H9 (cell line): ENCODE data around the gene SLC17A5. TPM values are rescaled to one million over a fixed set of nuclear protein-coding genes. Genes with fewer than 3 reads are reported as not detected.

Experiments
- DNase-seq: peaks from one replicate; pipeline ENCODE4 v3.0.0-alpha.2; 2017
- H2AFZ ChIP-seq: one replicate; pipeline ENCODE4 v1.6.1; 2013; ENCODE audit warnings: mild to moderate bottlenecking, low read length, control low read depth, moderate library complexity
- H2AK5ac ChIP-seq: 2 replicates; pipeline ENCODE4 v1.6.1; 2013; ENCODE audit warnings: low read length, control low read depth, mixed read lengths; ENCODE audit not compliant: insufficient read length
- H2BK120ac ChIP-seq: one replicate; pipeline ENCODE4 v1.6.1; 2013; ENCODE audit warnings: low read depth, mild to moderate bottlenecking, low read length, control low read depth, inconsistent platforms; ENCODE audit not compliant: poor library complexity, severe bottlenecking
- H2BK12ac ChIP-seq: 2 replicates; pipeline ENCODE4 v1.6.1; 2013; ENCODE audit warnings: low read length, control low read depth, mixed read lengths, low read depth; ENCODE audit not compliant: insufficient read length
- H2BK15ac ChIP-seq: 2 replicates; pipeline ENCODE4 v1.6.1; 2013; ENCODE audit warnings: low read depth, low read length, control low read depth
- H2BK20ac ChIP-seq: one replicate; pipeline ENCODE4 v1.6.1; 2013; ENCODE audit warnings: low read depth, mild to moderate bottlenecking, low read length, control low read depth, inconsistent platforms; ENCODE audit not compliant: poor library complexity, severe bottlenecking
- H2BK5ac ChIP-seq: 2 replicates; pipeline ENCODE4 v1.6.1; 2013; ENCODE audit warnings: low read length, control low read depth, mixed read lengths; ENCODE audit not compliant: insufficient read length
- H3K14ac ChIP-seq: 2 replicates; pipeline ENCODE4 v1.6.1; 2013; ENCODE audit warnings: low read length, control low read depth; ENCODE audit not compliant: insufficient read depth
- H3K18ac ChIP-seq: 2 replicates; pipeline ENCODE4 v1.6.1; 2013; ENCODE audit warnings: low read depth, mild to moderate bottlenecking, mixed read lengths, low read length, control low read depth; ENCODE audit not compliant: insufficient read length
- H3K23ac ChIP-seq: 2 replicates; pipeline ENCODE4 v1.6.1; 2013; ENCODE audit warnings: low read length, control low read depth, mixed read lengths, low read depth; ENCODE audit not compliant: insufficient read length
- H3K23me2 ChIP-seq: 2 replicates; pipeline ENCODE4 v1.6.1; 2013; ENCODE audit warnings: low read depth, mild to moderate bottlenecking, mixed read lengths, low read length, control low read depth; ENCODE audit not compliant: insufficient read length, poor library complexity, severe bottlenecking
- H3K27ac ChIP-seq: 2 replicates; pipeline ENCODE4 v1.5.1; 2013; ENCODE audit warnings: low read length, control low read depth, mixed read lengths, low read depth; ENCODE audit not compliant: insufficient read length
- H3K27me3 ChIP-seq: 2 replicates; pipeline ENCODE4 v1.6.1; 2013; ENCODE audit warnings: low read length, control low read depth, inconsistent platforms; ENCODE audit not compliant: insufficient read depth
- H3K4ac ChIP-seq: 2 replicates; pipeline ENCODE4 v1.6.1; 2013; ENCODE audit warnings: low read depth, mild to moderate bottlenecking, control low read depth, inconsistent platforms, low read length, moderate library complexity
- H3K4me1 ChIP-seq: 2 replicates; pipeline ENCODE4 v1.6.1; 2013; ENCODE audit warnings: low read length, control low read depth, inconsistent platforms; ENCODE audit not compliant: insufficient read depth
- H3K4me2 ChIP-seq: 2 replicates; pipeline ENCODE4 v1.6.1; 2013; ENCODE audit warnings: low read length, control low read depth, mixed read lengths; ENCODE audit not compliant: insufficient read length, insufficient read depth
- H3K56ac ChIP-seq: 2 replicates; pipeline ENCODE4 v1.6.1; 2013; ENCODE audit warnings: low read depth, mild to moderate bottlenecking, mixed read lengths, low read length, control low read depth; ENCODE audit not compliant: insufficient read length
- H3K79me1 ChIP-seq: 2 replicates; pipeline ENCODE4 v1.6.1; 2013; ENCODE audit warnings: low read depth, mild to moderate bottlenecking, moderate library complexity, low read length, control low read depth, inconsistent platforms; ENCODE audit not compliant: insufficient read depth, poor library complexity, severe bottlenecking
- H3K79me2 ChIP-seq: 2 replicates; pipeline ENCODE4 v1.6.1; 2013; ENCODE audit warnings: low read length, control low read depth, inconsistent platforms; ENCODE audit not compliant: insufficient read depth
- H3K9ac ChIP-seq: 2 replicates; pipeline ENCODE4 v1.6.1; 2013; ENCODE audit warnings: low read length, control low read depth, mixed read lengths; ENCODE audit not compliant: insufficient read length; ENCODE audit errors: extremely low read depth
- H3K9me3 ChIP-seq: one replicate; pipeline ENCODE4 v1.6.1; 2013; ENCODE audit warnings: low read depth, low read length, inconsistent platforms; ENCODE audit not compliant: control insufficient read depth
- H3T11ph ChIP-seq: one replicate; pipeline ENCODE4 v1.6.1; 2013; ENCODE audit warnings: mild to moderate bottlenecking, low read length, control low read depth, inconsistent platforms
- H4K20me1 ChIP-seq: one replicate; pipeline ENCODE4 v1.6.1; 2013; ENCODE audit not compliant: control insufficient read depth, insufficient read length, insufficient read depth
- H4K5ac ChIP-seq: 2 replicates; pipeline ENCODE4 v1.6.1; 2013; ENCODE audit warnings: low read depth, mild to moderate bottlenecking, mixed read lengths, low read length, control low read depth; ENCODE audit not compliant: insufficient read length
- H4K8ac ChIP-seq: replicated peaks from 2 replicates; pipeline ENCODE4 v1.6.1; 2013; ENCODE audit warnings: low read length, control low read depth, mixed read lengths, low read depth; ENCODE audit not compliant: insufficient read length
- H4K91ac ChIP-seq: 2 replicates; pipeline ENCODE4 v1.6.1; 2013; ENCODE audit warnings: low read depth, mild to moderate bottlenecking, moderate library complexity, mixed read lengths, low read length, control low read depth; ENCODE audit not compliant: insufficient read length
- H3K27ac Mint-ChIP-seq, 3 experiments: 2 replicates in 2 of 3; 3 replicates in 1 of 3; pipeline ENCODE4 v1.8.0; 2020 to 2021; ENCODE audit warnings: mixed read lengths in 3 of 3, mild to moderate bottlenecking in 1 of 3, moderate library complexity in 1 of 3
- H3K27me3 Mint-ChIP-seq: 2 replicates; pipeline ENCODE4 v1.8.0; 2021; ENCODE audit warnings: low read depth, mild to moderate bottlenecking, moderate library complexity, mixed read lengths
- H3K36me3 Mint-ChIP-seq, 3 experiments: 2 replicates in 2 of 3; 3 replicates in 1 of 3; pipeline ENCODE4 v1.8.0; 2020 to 2021; ENCODE audit warnings: low read depth in 3 of 3, mixed read lengths in 3 of 3; ENCODE audit not compliant: insufficient read depth in 1 of 3
- H3K4me1 Mint-ChIP-seq, 2 experiments: 2 replicates each; pipeline ENCODE4 v1.8.0; 2020; ENCODE audit warnings: mixed read lengths in 2 of 2
- H3K4me3 Mint-ChIP-seq, 2 experiments: 2 replicates in 1 of 2; 3 replicates in 1 of 2; pipeline ENCODE4 v1.8.0; 2020 to 2021; ENCODE audit warnings: mild to moderate bottlenecking in 2 of 2, mixed read lengths in 2 of 2, moderate library complexity in 1 of 2
- H3K9me3 Mint-ChIP-seq, 2 experiments: 2 replicates in 1 of 2; 3 replicates in 1 of 2; pipeline ENCODE4 v1.8.0; 2020; ENCODE audit warnings: mild to moderate bottlenecking in 2 of 2, mixed read lengths in 2 of 2, moderate library complexity in 1 of 2
- WGBS: extraction: QIAGEN DNeasy Blood & Tissue Kit; methylation state at CpG from one replicate; pipeline ENCODE4 v1.1.7; 2013; ENCODE audit warnings: missing lambda C conversion rate, low lambda C conversion rate, mixed read lengths; ENCODE audit not compliant: insufficient read length; ENCODE audit errors: extremely low coverage; 5-methylcytosine and 5-hydroxymethylcytosine counted together
- total RNA-seq: library from RNA; stranded (reverse); gene quantifications from 2 replicates; pipeline ENCODE4 v1.2.1, GENCODE V29; 2021
- TF ChIP-seq, protein P1 (sequence below): fragments of 200-600 bp; sonication (generic); conservative IDR thresholded peaks from 3 replicates; pipeline ENCODE4 v1.8.0; 2021; ENCODE audit warnings: antibody characterized with exemption, mild to moderate bottlenecking

SLC17A5 gene
- total RNA-seq, 1 experiment from 2014 or later = 8.9 TPM

GRCh38 chr6:73642530-73642929 lies 11.3 kb downstream of the SLC17A5 start:
- no peak overlapping the region for H2BK12ac ChIP-seq
- H3K9ac ChIP-seq = no peak overlapping the region
- H2BK15ac ChIP-seq = no peak overlapping the region
- H3K27ac ChIP-seq = no peak overlapping the region
- no peak overlapping the region for H4K91ac ChIP-seq
- H3K4me2 ChIP-seq = no peak overlapping the region
- H3K27ac Mint-ChIP-seq = no peak overlapping the region
- no peaks in the 10 kb centered on the region for H3K27me3 ChIP-seq
- no peak overlapping the region for H3K4ac ChIP-seq
- H3K4me1 ChIP-seq = no peaks in the 10 kb centered on the region
- H3K79me2 ChIP-seq = no peaks in the 10 kb centered on the region
- H3K23me2 ChIP-seq = no peaks in the 10 kb centered on the region
- TF ChIP-seq, protein P1, sequence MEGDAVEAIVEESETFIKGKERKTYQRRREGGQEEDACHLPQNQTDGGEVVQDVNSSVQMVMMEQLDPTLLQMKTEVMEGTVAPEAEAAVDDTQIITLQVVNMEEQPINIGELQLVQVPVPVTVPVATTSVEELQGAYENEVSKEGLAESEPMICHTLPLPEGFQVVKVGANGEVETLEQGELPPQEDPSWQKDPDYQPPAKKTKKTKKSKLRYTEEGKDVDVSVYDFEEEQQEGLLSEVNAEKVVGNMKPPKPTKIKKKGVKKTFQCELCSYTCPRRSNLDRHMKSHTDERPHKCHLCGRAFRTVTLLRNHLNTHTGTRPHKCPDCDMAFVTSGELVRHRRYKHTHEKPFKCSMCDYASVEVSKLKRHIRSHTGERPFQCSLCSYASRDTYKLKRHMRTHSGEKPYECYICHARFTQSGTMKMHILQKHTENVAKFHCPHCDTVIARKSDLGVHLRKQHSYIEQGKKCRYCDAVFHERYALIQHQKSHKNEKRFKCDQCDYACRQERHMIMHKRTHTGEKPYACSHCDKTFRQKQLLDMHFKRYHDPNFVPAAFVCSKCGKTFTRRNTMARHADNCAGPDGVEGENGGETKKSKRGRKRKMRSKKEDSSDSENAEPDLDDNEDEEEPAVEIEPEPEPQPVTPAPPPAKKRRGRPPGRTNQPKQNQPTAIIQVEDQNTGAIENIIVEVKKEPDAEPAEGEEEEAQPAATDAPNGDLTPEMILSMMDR = no peak
- no peaks in the 10 kb centered on the region for H4K20me1 ChIP-seq
- no peak for DNase-seq
- no peak overlapping the region for H4K8ac ChIP-seq
- no peak overlapping the region for H3K56ac ChIP-seq
- H3K9me3 ChIP-seq = no peaks in the 10 kb centered on the region
- H3K79me1 ChIP-seq = no peaks in the 10 kb centered on the region
- no peak overlapping the region for H2BK5ac ChIP-seq
- no peak overlapping the region for H3T11ph ChIP-seq
- peaks cover 8% of the 10 kb centered on the region in 2 experiments for H3K4me1 Mint-ChIP-seq
- no peaks in the 10 kb centered on the region for H3K9me3 Mint-ChIP-seq
- H2AFZ ChIP-seq = no peak overlapping the region
- no peak overlapping the region for H4K5ac ChIP-seq
- no peak overlapping the region for H3K18ac ChIP-seq
- no peak overlapping the region for H2BK120ac ChIP-seq
- H3K36me3 Mint-ChIP-seq = peaks cover 2 to 21% (median 14%) of the 10 kb centered on the region in 3 experiments; a peak in 6 of 7 replicates
- no peak overlapping the region for H3K23ac ChIP-seq
- no CpG with 5 or more reads among the region's 2 CpGs for WGBS
- no peak overlapping the region for H3K4me3 Mint-ChIP-seq
- no peak overlapping the region for H2AK5ac ChIP-seq
- H2BK20ac ChIP-seq = no peak overlapping the region
- no peak overlapping the region for H3K14ac ChIP-seq
- H3K27me3 Mint-ChIP-seq = no peaks in the 10 kb centered on the region
